GM12878 (cell line): ENCODE results near the gene RALGDS.
"Not testable (repeated sequence)": the region's sequence is repeated elsewhere in the genome, so short reads cannot be mapped to it uniquely, and the experiment has no call there.

Experiments used
- RCOR1 ChIP-seq: conservative IDR thresholded peaks from 2 replicates; pipeline ENCODE4 v1.6.1; 2012; ENCODE audit warnings: low read depth, low read length, improper control_type of control experiment
- ZNF24 ChIP-seq: fragments of 450-650 bp; IDR thresholded peaks from 2 replicates; pipeline ENCODE4 v1.6.1; 2017; ENCODE audit warnings: antibody characterized with exemption, mild to moderate bottlenecking
- TF ChIP-seq, protein P1 (sequence below), 3 experiments: IDR thresholded peaks in 2 of 3; conservative IDR thresholded peaks in 1 of 3; 2 replicates each; pipeline ENCODE4 v1.5.1; 2011; ENCODE audit warnings: low read depth in 3 of 3, low read length in 3 of 3, mild to moderate bottlenecking in 3 of 3, control low read depth in 2 of 3, moderate library complexity in 2 of 3, inconsistent platforms in 1 of 3, mixed read lengths in 1 of 3; ENCODE audit not compliant: control insufficient read depth in 2 of 3, insufficient read depth in 1 of 3; ENCODE audit errors: extremely low read depth in 1 of 3

DNA sequence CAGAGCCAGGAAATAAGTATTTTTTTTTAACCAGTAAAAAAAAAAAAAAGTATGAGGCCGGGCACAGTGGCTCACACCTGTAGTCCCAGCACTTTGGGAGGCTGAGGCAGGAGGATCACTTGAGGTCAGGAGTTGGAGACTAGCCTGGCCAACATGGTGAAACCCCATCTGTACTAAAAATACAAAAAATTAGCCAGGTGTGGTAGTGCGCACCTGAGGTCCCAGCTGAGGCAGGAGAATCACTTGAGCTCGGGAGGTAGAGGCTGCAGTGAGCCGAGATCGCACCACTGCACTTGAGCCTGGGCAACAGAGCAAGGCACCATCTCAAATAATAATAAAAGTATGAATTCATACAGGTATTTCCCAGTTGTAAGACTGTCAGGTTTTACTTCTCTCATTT lies 48.8 kb downstream of the RALGDS start:
- TF ChIP-seq, protein P1, sequence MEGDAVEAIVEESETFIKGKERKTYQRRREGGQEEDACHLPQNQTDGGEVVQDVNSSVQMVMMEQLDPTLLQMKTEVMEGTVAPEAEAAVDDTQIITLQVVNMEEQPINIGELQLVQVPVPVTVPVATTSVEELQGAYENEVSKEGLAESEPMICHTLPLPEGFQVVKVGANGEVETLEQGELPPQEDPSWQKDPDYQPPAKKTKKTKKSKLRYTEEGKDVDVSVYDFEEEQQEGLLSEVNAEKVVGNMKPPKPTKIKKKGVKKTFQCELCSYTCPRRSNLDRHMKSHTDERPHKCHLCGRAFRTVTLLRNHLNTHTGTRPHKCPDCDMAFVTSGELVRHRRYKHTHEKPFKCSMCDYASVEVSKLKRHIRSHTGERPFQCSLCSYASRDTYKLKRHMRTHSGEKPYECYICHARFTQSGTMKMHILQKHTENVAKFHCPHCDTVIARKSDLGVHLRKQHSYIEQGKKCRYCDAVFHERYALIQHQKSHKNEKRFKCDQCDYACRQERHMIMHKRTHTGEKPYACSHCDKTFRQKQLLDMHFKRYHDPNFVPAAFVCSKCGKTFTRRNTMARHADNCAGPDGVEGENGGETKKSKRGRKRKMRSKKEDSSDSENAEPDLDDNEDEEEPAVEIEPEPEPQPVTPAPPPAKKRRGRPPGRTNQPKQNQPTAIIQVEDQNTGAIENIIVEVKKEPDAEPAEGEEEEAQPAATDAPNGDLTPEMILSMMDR (IDR thresholded peaks at IDR 0.05 in 2 of 3, conservative IDR thresholded peaks at IDR 0.05 in 1 of 3; ENCODE audit: control insufficient read depth in 2 of 3, extremely low read depth in 1 of 3, insufficient read depth in 1 of 3, low read depth in 3 of 3, low read length in 3 of 3): not testable (repeated sequence)
- not testable (repeated sequence) for TF ChIP-seq ZNF24, RCOR1
